Kidney (tissue), 14 donors: ENCODE measurements around the gene MAPK1IP1L. TPM values are rescaled to one million over a fixed set of nuclear protein-coding genes. Genes with fewer than 3 reads are reported as not detected.

Experiments
- DNase-seq, 5 donors: peaks; one replicate each; pipeline ENCODE4 v3.0.0-alpha.2; 2013 to 2020
- FAIRE-seq: peaks from 2 replicates; lab custom pipeline; 2012; peaks lifted over from hg19 to GRCh38; lab: Jason Lieb, UNC
- H3K27ac ChIP-seq, 2 donors: one replicate each; pipeline ENCODE4 v1.7.0; 2013; ENCODE audit warnings: low read depth in 2 of 2, low read length in 2 of 2, inconsistent platforms in 1 of 2
- H3K27me3 ChIP-seq: one replicate; pipeline ENCODE4 v1.7.1; 2013; ENCODE audit warnings: low read length, inconsistent platforms; ENCODE audit not compliant: control insufficient read depth, insufficient read depth
- H3K36me3 ChIP-seq, 3 donors: one replicate each; pipeline versions ENCODE4 v1.7.0 to v1.7.1; 2013; ENCODE audit warnings: low read length in 3 of 3, control low read depth in 1 of 3, inconsistent platforms in 1 of 3; ENCODE audit not compliant: insufficient read depth in 3 of 3, control insufficient read depth in 2 of 3
- H3K4me1 ChIP-seq, 3 donors: one replicate each; pipeline versions ENCODE4 v1.7.0 to v1.7.1; 2013; ENCODE audit warnings: low read length in 3 of 3, inconsistent platforms in 1 of 3, low read depth in 1 of 3; ENCODE audit not compliant: control insufficient read depth in 2 of 3, insufficient read depth in 2 of 3
- H3K4me3 ChIP-seq, 3 donors: one replicate each; pipeline versions ENCODE4 v1.7.0 to v1.8.1; 2013; ENCODE audit warnings: low read length in 3 of 3, control low read depth in 1 of 3, inconsistent platforms in 1 of 3
- H3K9ac ChIP-seq, 3 donors: one replicate each; pipeline versions ENCODE4 v1.7.0 to v1.7.1; 2013; ENCODE audit warnings: low read length in 3 of 3, control low read depth in 1 of 3, inconsistent platforms in 1 of 3
- H3K9me3 ChIP-seq, 3 donors: one replicate each; pipeline versions ENCODE4 v1.7.0 to v1.7.1; 2013; ENCODE audit warnings: low read length in 3 of 3, control low read depth in 1 of 3, inconsistent platforms in 1 of 3; ENCODE audit not compliant: control insufficient read depth in 2 of 3, insufficient read depth in 1 of 3
- intact Hi-C: fragments of 100-400 bp; cut with DNase I; formaldehyde crosslinking; loops from one replicate; pipeline ENCODE4 v1.11.1; 2022
- polyA plus RNA-seq: library from polyadenylated mRNA; stranded (reverse); fragments of 350-450 nt; fragmentation: Illumina TruSeq; extraction: RNeasy Lipid Tissue Mini Kit (QIAGEN cat#74804); gene quantifications from one replicate; pipeline ENCODE4 v1.2.3, GENCODE V29; 2014; ENCODE audit warnings: low read depth, low replicate concordance; ENCODE audit not compliant: insufficient read depth
- total RNA-seq: library from RNA; stranded (reverse); fragmentation: NEBNext Ultra II Directional; extraction: Animal tissue kit (Norgen Biotek cat#: 25700); gene quantifications from one replicate; pipeline ENCODE4 v1.2.1, GENCODE V29; 2021
- TF ChIP-seq, protein P1 (sequence below): IDR thresholded peaks from 3 replicates; pipeline ENCODE4 v1.5.1; 2012; ENCODE audit warnings: mild to moderate bottlenecking, moderate library complexity, borderline replicate concordance; ENCODE audit not compliant: insufficient read depth; ENCODE audit errors: extremely low read depth
- donor health status: control.
- donor health status: control.
- donor health status: control.
- donor health status: control.
- donor health status: control.
- donor health status: DM: yes; HTN: yes; CAD: no.
- donor health status: Normal renal cell carcinoma (clear cell type).

Gene MAPK1IP1L
- total and polyA plus RNA-seq, 2 donors from 2014 or later: 43.3 to 101 TPM

DNA sequence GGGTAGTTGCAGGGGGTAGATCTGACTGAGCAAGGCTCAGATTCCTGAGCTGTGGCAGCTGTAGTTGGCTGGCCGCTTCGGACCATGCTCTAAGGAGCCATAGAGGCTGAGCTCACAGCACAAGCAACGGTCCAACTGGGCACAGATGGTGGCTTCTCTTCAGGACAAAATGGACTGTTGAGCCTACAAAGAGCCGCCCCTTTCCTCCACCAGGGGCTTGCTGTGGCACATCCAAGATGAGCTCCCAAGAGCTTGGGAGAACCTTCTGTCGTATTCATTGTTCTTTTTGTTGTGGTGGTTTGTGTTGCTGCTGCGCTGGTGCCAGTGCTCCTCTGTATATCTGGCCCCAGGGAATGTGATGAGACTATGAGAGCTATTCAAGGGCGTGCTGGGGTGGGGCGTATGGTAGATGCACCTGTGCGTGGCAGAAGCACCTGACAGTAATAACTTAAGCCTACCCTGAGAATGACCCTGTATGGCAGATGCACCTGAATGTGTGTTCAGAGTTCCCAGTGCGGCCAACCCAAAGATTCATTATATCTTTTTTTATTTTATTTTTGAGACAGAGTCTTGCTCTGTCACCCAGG is 59.8 kb downstream of the MAPK1IP1L start:
- H3K4me3 ChIP-seq: no peak overlapping the region
- H3K4me1 ChIP-seq: peaks cover 0 to 11% (median 10%) of the 10 kb centered on the region in 3 donors
- H3K9me3 ChIP-seq: no peaks in the 10 kb centered on the region
- H3K36me3 ChIP-seq: no peaks in the 10 kb centered on the region
- intact Hi-C loops: no loop called here
- H3K27ac ChIP-seq: no peak overlapping the region
- no peaks in the 10 kb centered on the region for H3K27me3 ChIP-seq
- DNase-seq (no peak), FAIRE-seq (no peak)
- TF ChIP-seq, protein P1, sequence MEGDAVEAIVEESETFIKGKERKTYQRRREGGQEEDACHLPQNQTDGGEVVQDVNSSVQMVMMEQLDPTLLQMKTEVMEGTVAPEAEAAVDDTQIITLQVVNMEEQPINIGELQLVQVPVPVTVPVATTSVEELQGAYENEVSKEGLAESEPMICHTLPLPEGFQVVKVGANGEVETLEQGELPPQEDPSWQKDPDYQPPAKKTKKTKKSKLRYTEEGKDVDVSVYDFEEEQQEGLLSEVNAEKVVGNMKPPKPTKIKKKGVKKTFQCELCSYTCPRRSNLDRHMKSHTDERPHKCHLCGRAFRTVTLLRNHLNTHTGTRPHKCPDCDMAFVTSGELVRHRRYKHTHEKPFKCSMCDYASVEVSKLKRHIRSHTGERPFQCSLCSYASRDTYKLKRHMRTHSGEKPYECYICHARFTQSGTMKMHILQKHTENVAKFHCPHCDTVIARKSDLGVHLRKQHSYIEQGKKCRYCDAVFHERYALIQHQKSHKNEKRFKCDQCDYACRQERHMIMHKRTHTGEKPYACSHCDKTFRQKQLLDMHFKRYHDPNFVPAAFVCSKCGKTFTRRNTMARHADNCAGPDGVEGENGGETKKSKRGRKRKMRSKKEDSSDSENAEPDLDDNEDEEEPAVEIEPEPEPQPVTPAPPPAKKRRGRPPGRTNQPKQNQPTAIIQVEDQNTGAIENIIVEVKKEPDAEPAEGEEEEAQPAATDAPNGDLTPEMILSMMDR: no peak
- H3K9ac ChIP-seq: no peak overlapping the region

- no peaks in the 10 kb centered on the region for H3K27me3 ChIP-seq
- H3K9me3 ChIP-seq: no peaks in the 10 kb centered on the region
- H3K4me3 ChIP-seq: no peak overlapping the region
- intact Hi-C loops: no loop called here
- H3K27ac ChIP-seq: no peak overlapping the region
- TF ChIP-seq, protein P1: no peak
- H3K9ac ChIP-seq: no peak overlapping the region
- peaks cover 0 to 18% (median 11%) of the 10 kb centered on the region in 3 donors for H3K4me1 ChIP-seq
- DNase-seq (no peak), FAIRE-seq (no peak)
- H3K36me3 ChIP-seq: no peaks in the 10 kb centered on the region
Observed at GRCh38 chr14:55114720-55115119, 63.3 kb downstream of the MAPK1IP1L start.

DNA sequence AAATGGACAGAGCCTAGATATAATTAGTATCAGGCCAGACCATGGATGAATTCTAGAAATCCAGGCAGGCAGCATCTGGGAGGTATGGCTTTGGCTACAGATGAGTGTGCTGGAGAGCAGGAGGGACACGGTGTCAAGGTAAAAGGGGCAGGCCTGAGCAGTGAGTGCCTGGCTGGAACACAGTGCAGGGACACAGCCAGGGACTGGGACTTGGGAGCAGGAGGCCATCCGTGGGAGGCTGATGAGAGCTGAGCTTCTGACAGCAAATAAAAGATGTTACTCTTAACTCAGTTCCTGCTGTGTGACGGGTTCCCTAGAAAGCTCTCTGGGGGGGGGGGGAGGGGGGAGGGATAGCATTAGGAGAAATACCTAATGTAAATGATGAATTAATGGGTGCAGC is 64.0 kb downstream of the MAPK1IP1L start:
- intact Hi-C loops: no loop called here
- peaks cover 0 to 18% (median 11%) of the 10 kb centered on the region in 3 donors for H3K4me1 ChIP-seq
- H3K4me3 ChIP-seq: no peak overlapping the region
- DNase-seq: no peak
- no peaks in the 10 kb centered on the region for H3K27me3 ChIP-seq
- no peak overlapping the region for H3K27ac ChIP-seq
- TF ChIP-seq, protein P1: no peak
- no peak for FAIRE-seq
- H3K9ac ChIP-seq: no peak overlapping the region
- no peaks in the 10 kb centered on the region for H3K9me3 ChIP-seq
- H3K36me3 ChIP-seq: no peaks in the 10 kb centered on the region

- FAIRE-seq: no peak
- intact Hi-C loops: no loop called here
Observed at GRCh38 chr14:55115861-55116245, 64.4 kb downstream of the MAPK1IP1L start.

More at GRCh38 chr14:55115861-55116245, 64.4 kb downstream of the MAPK1IP1L start:
- Histone ChIP-seq H3K27me3 (no peaks in the 10 kb centered on the region), H3K9me3 (no peaks in the 10 kb centered on the region), H3K4me1 (peaks cover 0 to 18% (median 11%) of the 10 kb centered on the region in 3 donors), H3K9ac (no peak overlapping the region), H3K27ac (peak overlapping the region in 1 of 2 donors; percentile 56), H3K4me3 (no peak overlapping the region), H3K36me3 (no peaks in the 10 kb centered on the region)
- TF ChIP-seq, protein P1: no peak
- no peak for DNase-seq
